B cell (primary cell): ENCODE results near the gene MS4A1. TPM values are rescaled to one million over a fixed set of nuclear protein-coding genes. Genes with fewer than 3 reads are reported as not detected.

Source experiments
- ATAC-seq: fragments of 200-7000 bp; cut with Tn5 transposase; one replicate; pipeline ENCODE4 v1.10.0; 2021; ENCODE audit warnings: low read depth, mild to moderate bottlenecking, moderate number of reproducible peaks, moderate library complexity
- CTCF ChIA-PET: fragments of 350-600 bp; sonication (Branson Sonifier 250); formaldehyde crosslinking; loops from one replicate; lab custom pipeline; 2021; ENCODE audit warnings: antibody characterized with exemption, inconsistent platforms; lab: Charles Lee
- POLR2A ChIA-PET: fragments of 350-600 bp; sonication (Branson Sonifier 250); formaldehyde crosslinking; loops from one replicate; lab custom pipeline; 2021; ENCODE audit warnings: antibody characterized with exemption; lab: Charles Lee
- DNase-seq: peaks from one replicate; pipeline ENCODE4 v3.0.0; 2013
- H2AFZ ChIP-seq: 2 replicates; pipeline ENCODE4 v1.6.1; 2012; ENCODE audit warnings: mild to moderate bottlenecking, low read depth, low read length; ENCODE audit not compliant: insufficient read depth, poor library complexity, severe bottlenecking
- H3K27ac ChIP-seq, 2 donors: 1 replicate in 1 of 2; 2 replicates in 1 of 2; pipeline ENCODE4 v1.5.1; 2012 to 2013; ENCODE audit warnings: low read length in 2 of 2, mild to moderate bottlenecking in 2 of 2, moderate library complexity in 1 of 2
- H3K27me3 ChIP-seq, 4 experiments: fragments of 200-600 bp in 1 of 4; sonication (generic) in 1 of 4; replicated peaks in 1 of 4; 1 replicate in 2 of 4; 2 replicates in 2 of 4; pipeline versions ENCODE4 v1.6.1 to v1.7.0; 2013 to 2016; ENCODE audit warnings: low read length in 3 of 4, mild to moderate bottlenecking in 2 of 4, mixed read lengths in 1 of 4, moderate library complexity in 1 of 4; ENCODE audit not compliant: insufficient read depth in 4 of 4, control insufficient read depth in 3 of 4; ENCODE audit errors: control extremely low read depth in 1 of 4
- H3K36me3 ChIP-seq, 2 experiments: replicated peaks in 1 of 2; 1 replicate in 1 of 2; 2 replicates in 1 of 2; pipeline versions ENCODE4 v1.6.1 to v1.7.1; 2013; ENCODE audit warnings: low read length in 1 of 2; ENCODE audit not compliant: insufficient read depth in 2 of 2, control insufficient read depth in 1 of 2; ENCODE audit errors: control extremely low read depth in 1 of 2, extremely low read depth in 1 of 2
- H3K4me1 ChIP-seq, 2 donors: fragments of 200-600 bp in 1 of 2; sonication (generic) in 1 of 2; 1 replicate in 1 of 2; 2 replicates in 1 of 2; pipeline versions ENCODE4 v1.5.1 to v1.6.1; 2013 to 2017; ENCODE audit warnings: low read length in 2 of 2; ENCODE audit not compliant: control insufficient read depth in 2 of 2, insufficient read depth in 2 of 2
- H3K4me2 ChIP-seq: replicated peaks from 2 replicates; pipeline ENCODE3; 2012; ENCODE audit warnings: mild to moderate bottlenecking, low read depth, low read length; ENCODE audit not compliant: poor library complexity, severe bottlenecking
- H3K4me3 ChIP-seq, 5 experiments: fragments of 200-600 bp in 1 of 5; sonication (generic) in 1 of 5; 1 replicate in 3 of 5; 2 replicates in 2 of 5; pipeline versions ENCODE4 v1.5.1 to v1.7.0; 2011 to 2016; ENCODE audit warnings: low read length in 4 of 5, mild to moderate bottlenecking in 4 of 5, low read depth in 2 of 5, control low read depth in 1 of 5, moderate library complexity in 1 of 5; ENCODE audit not compliant: insufficient read depth in 1 of 5; ENCODE audit errors: control extremely low read depth in 1 of 5, extremely low read depth in 1 of 5
- H3K79me2 ChIP-seq: fragments of 200-600 bp; sonication (generic); one replicate; pipeline ENCODE4 v1.6.0; 2016; ENCODE audit warnings: low read length; ENCODE audit not compliant: control insufficient read depth, insufficient read depth
- H3K9ac ChIP-seq: fragments of 200-600 bp; sonication (generic); 2 replicates; pipeline ENCODE4 v1.6.1; 2017; ENCODE audit warnings: mild to moderate bottlenecking, low read length, moderate library complexity
- H3K9me3 ChIP-seq, 3 donors: one replicate each; pipeline versions ENCODE4 v1.6.1 to v1.7.1; 2013; ENCODE audit warnings: low read length in 2 of 3; ENCODE audit not compliant: control insufficient read depth in 2 of 3, insufficient read depth in 1 of 3; ENCODE audit errors: control extremely low read depth in 1 of 3
- H4K20me1 ChIP-seq: 2 replicates; pipeline ENCODE4 v1.6.0; 2012; ENCODE audit warnings: mild to moderate bottlenecking, low read length; ENCODE audit not compliant: insufficient read depth, control insufficient read depth, poor library complexity, severe bottlenecking
- H3K27ac Mint-ChIP-seq: one replicate; pipeline ENCODE4 v1.8.0; 2021; ENCODE audit warnings: mixed read lengths
- H3K27me3 Mint-ChIP-seq: one replicate; pipeline ENCODE4 v1.8.0; 2021; ENCODE audit warnings: mixed read lengths
- H3K4me1 Mint-ChIP-seq: one replicate; pipeline ENCODE4 v1.8.0; 2021; ENCODE audit warnings: mixed read lengths
- H3K4me3 Mint-ChIP-seq: one replicate; pipeline ENCODE4 v1.8.0; 2021; ENCODE audit warnings: mixed read lengths
- H3K9me3 Mint-ChIP-seq: one replicate; pipeline ENCODE4 v1.8.0; 2022; ENCODE audit warnings: mixed read lengths; ENCODE audit not compliant: insufficient read depth
- CTCF ChIP-seq: fragments of 200-600 bp; IDR thresholded peaks from one replicate; pipeline ENCODE4 v1.8.0; 2022; ENCODE audit warnings: antibody characterized with exemption, mild to moderate bottlenecking
- EZH2 ChIP-seq: IDR thresholded peaks from 2 replicates; pipeline ENCODE4 v1.6.1; 2012; ENCODE audit warnings: borderline replicate concordance, low read depth, mild to moderate bottlenecking, moderate library complexity, low read length; ENCODE audit not compliant: insufficient read depth, poor library complexity, severe bottlenecking
- WGBS: methylation state at CpG from one replicate; pipeline ENCODE4 v1.1.5; 2013; ENCODE audit warnings: missing lambda C conversion rate; ENCODE audit not compliant: insufficient coverage; 5-methylcytosine and 5-hydroxymethylcytosine counted together
- intact Hi-C: fragments of 100-400 bp; cut with micrococcal nuclease; formaldehyde crosslinking; loops from one replicate; pipeline ENCODE4 v1.10.0; 2022
- polyA plus RNA-seq: library from polyadenylated mRNA; depleted of rRNA; stranded (reverse); fragments of >200 nt; gene quantifications from 2 replicates; pipeline ENCODE4 v1.2.3, GENCODE V29; 2012
- total RNA-seq, 2 donors: library from RNA; stranded (reverse); fragments of 120-200 nt in 1 of 2; gene quantifications; 1 replicate in 1 of 2; 2 replicates in 1 of 2; pipeline versions ENCODE4 v1.2.3 to v1.2.4, GENCODE V29; 2013 to 2022

MS4A1 gene
- total and polyA plus RNA-seq, 2 donors (not counting 1 experiment from before 2014, with no cell fraction given), result 1,202 to 5,160 TPM

- no peak overlapping the region for H3K27ac Mint-ChIP-seq
- H3K9me3 Mint-ChIP-seq, result no peaks in the 10 kb centered on the region
- WGBS, result no CpG with 5 or more reads among the region's 1 CpG
- H3K79me2 ChIP-seq, result no peaks in the 10 kb centered on the region
- ChIA-PET POLR2A (no interaction called here), CTCF (interaction anchor here (1.1 kb wide), 1 partner anchor 353 kb away, joined by 3 read pairs; no protein-coding TSS in a partner anchor)
- intact Hi-C loops, result no loop called here
- no peak overlapping the region for H3K9ac ChIP-seq
- no peak overlapping the region for H3K27ac ChIP-seq
- H3K4me1 Mint-ChIP-seq, result peaks cover 4% of the 10 kb centered on the region
- no peak overlapping the region for H3K4me2 ChIP-seq
- no peaks in the 10 kb centered on the region for H3K27me3 ChIP-seq
- no peak overlapping the region for H3K4me3 ChIP-seq
- no peak for TF ChIP-seq CTCF
- no peak for TF ChIP-seq EZH2
- H3K27me3 Mint-ChIP-seq, result no peaks in the 10 kb centered on the region
- H3K4me1 ChIP-seq, result no peaks in the 10 kb centered on the region
- peaks cover 1 to 5% (median 3%) of the 10 kb centered on the region in 3 donors for H3K9me3 ChIP-seq
- H3K4me3 Mint-ChIP-seq, result no peak overlapping the region
- ATAC-seq (no peak), DNase-seq (no peak)
- no peaks in the 10 kb centered on the region for H4K20me1 ChIP-seq
- H3K36me3 ChIP-seq, result no peaks in the 10 kb centered on the region
- H2AFZ ChIP-seq, result no peak overlapping the region
Observed at GRCh38 chr11:60422609-60423008, 33.0 kb upstream of the MS4A1 start.

- H3K4me1 ChIP-seq, result no peaks in the 10 kb centered on the region
- no peak for TF ChIP-seq EZH2
- no peak for TF ChIP-seq CTCF
- Mint-ChIP-seq H3K27me3 (no peaks in the 10 kb centered on the region), H3K4me1 (peaks cover 20% of the 10 kb centered on the region), H3K27ac (peak overlapping the region; percentile 20), H3K4me3 (no peak overlapping the region), H3K9me3 (no peaks in the 10 kb centered on the region)
- no peak overlapping the region for H3K27ac ChIP-seq
- H3K4me3 ChIP-seq, result no peak overlapping the region
- no peak overlapping the region for H2AFZ ChIP-seq
- CTCF ChIA-PET, result no interaction called here
- H3K9ac ChIP-seq, result no peak overlapping the region
- ATAC-seq (no peak), DNase-seq (no peak)
- H3K4me2 ChIP-seq, result no peak overlapping the region
- no peaks in the 10 kb centered on the region for H3K36me3 ChIP-seq
- H3K27me3 ChIP-seq, result no peaks in the 10 kb centered on the region
- no peaks in the 10 kb centered on the region for H3K9me3 ChIP-seq
- H3K79me2 ChIP-seq, result no peaks in the 10 kb centered on the region
- POLR2A ChIA-PET, result no interaction called here
- WGBS, result no CpG with 5 or more reads among the region's 2 CpGs
- no peaks in the 10 kb centered on the region for H4K20me1 ChIP-seq
- intact Hi-C loops, result no loop called here
Observed at GRCh38 chr11:60428517-60428916, 27.1 kb upstream of the MS4A1 start.
